ENCODE measurements around the gene STC2.

Gene STC2

GRCh38 chr5:173299820-173300219 is 28.4 kb downstream of the STC2 start:
- intact Hi-C loops (cut with micrococcal nuclease), result no loop called here
- Mint-ChIP-seq H3K4me1 (ENCODE audit: low read depth) (no peaks in the 10 kb centered on the region), H3K27ac (no peak overlapping the region), H3K9me3 (no peaks in the 10 kb centered on the region), H3K4me3 (no peak overlapping the region), H3K27me3 (peaks cover 40% of the 10 kb centered on the region), H3K36me3 (ENCODE audit: low read depth) (no peaks in the 10 kb centered on the region)

- Mint-ChIP-seq H3K27me3 (peaks cover 45% of the 10 kb centered on the region), H3K9me3 (no peaks in the 10 kb centered on the region), H3K4me1 (ENCODE audit: low read depth) (peaks cover 8% of the 10 kb centered on the region), H3K4me3 (no peak overlapping the region), H3K27ac (no peak overlapping the region), H3K36me3 (ENCODE audit: low read depth) (no peaks in the 10 kb centered on the region)
- intact Hi-C loops (cut with micrococcal nuclease), result no loop called here
Measured at GRCh38 chr5:173298213-173298926, 29.8 kb downstream of the STC2 start.

- no peaks in the 10 kb centered on the region for H3K9me3 Mint-ChIP-seq
- peaks cover 8% of the 10 kb centered on the region for H3K4me1 Mint-ChIP-seq (ENCODE audit: low read depth)
- peaks cover 42% of the 10 kb centered on the region for H3K27me3 Mint-ChIP-seq
- no peaks in the 10 kb centered on the region for H3K36me3 Mint-ChIP-seq (ENCODE audit: low read depth)
- intact Hi-C loops (cut with micrococcal nuclease), result no loop called here
- H3K4me3 Mint-ChIP-seq, result no peak overlapping the region
- no peak overlapping the region for H3K27ac Mint-ChIP-seq
Measured at GRCh38 chr5:173297813-173298212, 30.4 kb downstream of the STC2 start.

GRCh38 chr5:173296737-173297676 is 31.2 kb downstream of the STC2 start:
- Mint-ChIP-seq H3K4me1 (ENCODE audit: low read depth) (peaks cover 8% of the 10 kb centered on the region), H3K27ac (no peak overlapping the region), H3K4me3 (no peak overlapping the region), H3K27me3 (peaks cover 46% of the 10 kb centered on the region), H3K9me3 (no peaks in the 10 kb centered on the region), H3K36me3 (ENCODE audit: low read depth) (no peaks in the 10 kb centered on the region)
- intact Hi-C loops (cut with micrococcal nuclease), result no loop called here

DNA sequence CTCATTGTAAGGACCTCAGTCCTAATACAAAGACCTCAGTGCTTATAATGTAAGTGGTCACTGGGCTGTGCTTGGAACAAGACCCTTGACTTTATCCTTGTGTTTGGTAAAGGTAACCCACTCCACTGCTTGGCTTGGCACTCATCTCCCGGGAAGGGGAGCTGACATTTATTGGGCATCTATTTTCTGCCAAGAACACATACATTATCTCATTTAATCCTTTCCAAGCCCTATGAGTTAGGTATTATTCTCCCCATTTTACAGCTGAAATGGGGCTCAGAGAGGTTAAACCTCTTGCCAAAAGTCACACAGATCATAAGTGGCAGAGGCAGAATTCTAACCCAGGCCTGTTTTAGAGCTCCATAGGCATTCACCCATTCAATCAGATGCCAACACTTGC is 32.4 kb downstream of the STC2 start:
- Mint-ChIP-seq H3K9me3 (no peaks in the 10 kb centered on the region), H3K4me1 (ENCODE audit: low read depth) (peaks cover 8% of the 10 kb centered on the region), H3K4me3 (no peak overlapping the region), H3K27me3 (peaks cover 48% of the 10 kb centered on the region), H3K36me3 (ENCODE audit: low read depth) (no peaks in the 10 kb centered on the region), H3K27ac (no peak overlapping the region)
- intact Hi-C loops (cut with micrococcal nuclease), result no loop called here

GRCh38 chr5:173294673-173295320 is 33.4 kb downstream of the STC2 start:
- Mint-ChIP-seq H3K27me3 (peaks cover 56% of the 10 kb centered on the region), H3K36me3 (ENCODE audit: low read depth) (no peaks in the 10 kb centered on the region), H3K4me3 (no peak overlapping the region)

DNA sequence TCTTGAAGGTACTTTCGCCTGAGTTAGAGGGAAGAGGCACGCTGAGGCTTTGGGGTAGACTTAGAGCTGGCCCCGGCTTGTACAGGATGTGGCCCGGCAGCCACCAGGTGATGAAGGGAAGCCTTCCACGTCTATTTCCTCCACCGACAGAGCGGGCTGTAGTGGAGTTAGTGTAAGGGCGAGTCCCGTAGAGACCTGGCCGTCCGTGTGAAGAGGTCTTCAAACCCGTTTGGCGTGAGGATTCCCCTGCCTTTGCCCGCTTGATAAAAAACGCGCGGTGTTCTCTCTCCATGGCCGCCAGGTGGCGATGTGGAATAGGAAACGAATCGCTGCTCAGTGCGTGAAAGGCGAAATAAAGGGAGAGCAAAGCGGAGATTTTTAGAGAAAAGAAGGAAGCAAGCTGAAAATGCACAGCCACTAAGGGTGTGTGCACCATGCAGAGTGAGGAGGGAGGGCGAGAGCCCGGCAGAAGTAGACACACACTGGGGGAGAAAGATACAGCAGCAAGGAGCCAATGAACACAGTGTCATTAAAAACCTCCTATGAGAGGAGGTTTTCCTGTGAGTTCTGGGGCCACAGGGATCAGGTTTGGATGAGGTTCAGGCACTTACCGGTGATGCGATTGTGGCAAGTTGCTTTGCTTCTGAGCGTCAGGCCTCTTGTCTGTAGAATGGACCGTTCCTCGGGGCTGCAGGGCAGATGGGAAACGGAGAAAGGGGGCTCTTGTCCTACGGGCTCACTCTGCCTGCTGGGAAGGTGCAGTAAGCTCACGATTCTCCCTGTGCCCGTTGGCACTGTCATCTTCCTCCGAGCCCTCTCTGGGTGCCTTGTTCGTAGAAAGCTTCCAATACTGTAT is 34.2 kb downstream of the STC2 start:
- no peaks in the 10 kb centered on the region for H3K9me3 Mint-ChIP-seq
- H3K27me3 Mint-ChIP-seq, result peaks cover 61% of the 10 kb centered on the region
- H3K4me3 Mint-ChIP-seq, result no peak overlapping the region

More at GRCh38 chr5:173294673-173295320, 33.4 kb downstream of the STC2 start:
- Mint-ChIP-seq H3K9me3 (no peaks in the 10 kb centered on the region), H3K4me1 (ENCODE audit: low read depth) (peaks cover 8% of the 10 kb centered on the region), H3K27ac (no peak overlapping the region)
- intact Hi-C loops (cut with micrococcal nuclease), result loop anchor here (1.0 to 5.0 kb wide), 3 partner anchors 38 to 678 kb away; no protein-coding TSS in a partner anchor

DNA sequence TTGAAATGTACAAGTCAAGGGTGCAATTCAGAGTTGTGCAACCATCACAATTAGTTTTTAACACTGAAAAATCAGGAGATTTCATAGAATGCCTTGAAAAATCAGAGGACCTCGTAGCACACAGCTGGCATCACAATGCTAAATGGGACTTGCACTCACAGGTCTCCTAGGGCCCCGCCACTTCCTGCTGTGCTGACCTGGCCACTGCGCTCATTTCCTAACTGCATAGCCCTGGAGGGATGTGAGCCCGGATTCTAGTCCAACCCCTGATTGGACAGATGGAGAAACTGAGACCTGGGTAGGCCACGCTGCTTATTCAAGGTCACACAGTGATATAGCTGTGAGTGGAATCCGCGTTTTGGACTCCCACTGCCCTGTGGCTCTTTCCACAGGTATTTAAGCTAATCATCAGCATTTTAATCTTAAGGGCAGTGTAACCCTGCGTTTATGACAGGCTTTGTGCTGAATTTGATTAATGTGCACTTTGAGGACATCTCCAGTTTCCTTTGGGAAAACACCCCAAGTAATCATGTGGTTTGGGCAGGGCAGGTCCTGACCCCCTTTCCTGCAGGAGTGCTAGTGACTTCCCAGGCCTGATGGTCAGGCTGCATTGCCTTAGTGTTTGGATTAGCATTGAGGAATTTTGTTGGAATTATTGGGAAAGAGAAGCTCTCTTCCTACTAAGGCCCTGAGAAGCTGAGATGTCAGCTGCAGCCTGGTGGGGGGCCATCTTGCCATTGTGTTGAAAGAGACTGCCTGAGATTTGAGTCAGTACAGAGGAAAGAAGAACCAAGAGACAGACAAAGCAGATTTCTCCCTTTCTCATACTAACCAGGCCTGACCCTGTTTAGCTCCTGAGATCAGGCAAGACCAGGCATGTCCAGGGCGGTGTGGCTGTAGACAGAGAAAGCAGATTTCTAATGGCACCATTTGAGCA is 36.2 kb downstream of the STC2 start:
- Mint-ChIP-seq H3K4me1 (ENCODE audit: low read depth) (peaks cover 8% of the 10 kb centered on the region), H3K9me3 (no peaks in the 10 kb centered on the region), H3K36me3 (ENCODE audit: low read depth) (no peaks in the 10 kb centered on the region), H3K27me3 (peaks cover 71% of the 10 kb centered on the region), H3K4me3 (no peak overlapping the region), H3K27ac (no peak overlapping the region)
- intact Hi-C loops (cut with micrococcal nuclease), result loop anchor here (5.0 kb wide), 1 partner anchor 680 kb away; no protein-coding TSS in a partner anchor

More for the DNA sequence above, 34.2 kb downstream of the STC2 start:
- no peaks in the 10 kb centered on the region for H3K36me3 Mint-ChIP-seq (ENCODE audit: low read depth)
- H3K4me1 Mint-ChIP-seq (ENCODE audit: low read depth), result peaks cover 8% of the 10 kb centered on the region
- intact Hi-C loops (cut with micrococcal nuclease), result loop anchor here (1.0 to 5.0 kb wide), 3 partner anchors 38 to 678 kb away; no protein-coding TSS in a partner anchor
- H3K27ac Mint-ChIP-seq, result no peak overlapping the region

GRCh38 chr5:173290477-173291131 is 37.6 kb downstream of the STC2 start:
- H3K27ac Mint-ChIP-seq, result no peak overlapping the region
- H3K36me3 Mint-ChIP-seq (ENCODE audit: low read depth), result no peaks in the 10 kb centered on the region
- peaks cover 8% of the 10 kb centered on the region for H3K4me1 Mint-ChIP-seq (ENCODE audit: low read depth)

DNA sequence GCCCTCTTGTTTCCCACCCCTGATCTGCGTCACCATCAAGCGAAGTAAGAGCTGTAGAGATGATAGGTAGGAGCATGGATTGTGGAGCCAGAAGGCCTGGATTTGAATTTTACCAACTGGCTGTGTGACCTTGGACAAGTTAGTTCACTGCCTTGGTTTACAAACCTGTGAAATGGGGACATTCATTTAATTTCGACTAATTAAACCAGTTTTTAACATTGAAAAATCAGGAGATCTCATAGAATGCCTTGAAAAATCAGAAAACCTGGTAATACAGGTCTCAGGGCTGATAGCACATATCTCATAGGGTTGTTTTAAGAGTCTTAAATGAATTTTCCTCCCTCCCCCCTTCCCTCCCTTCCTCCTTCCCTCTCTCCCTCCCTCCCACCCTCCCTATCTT is 38.8 kb downstream of the STC2 start:
- intact Hi-C loops (cut with micrococcal nuclease), result loop anchor here (10.0 kb wide), 1 partner anchor 125 kb away; no protein-coding TSS in a partner anchor
- Mint-ChIP-seq H3K4me3 (no peak overlapping the region), H3K4me1 (ENCODE audit: low read depth) (peaks cover 8% of the 10 kb centered on the region), H3K36me3 (ENCODE audit: low read depth) (no peaks in the 10 kb centered on the region), H3K9me3 (peaks cover 10% of the 10 kb centered on the region), H3K27me3 (peaks cover 78% of the 10 kb centered on the region), H3K27ac (no peak overlapping the region)

More at GRCh38 chr5:173290477-173291131, 37.6 kb downstream of the STC2 start:
- no peak overlapping the region for H3K4me3 Mint-ChIP-seq
- intact Hi-C loops (cut with micrococcal nuclease), result loop anchor here (5.0 kb wide), 1 partner anchor 682 kb away; no protein-coding TSS in a partner anchor
- H3K27me3 Mint-ChIP-seq, result peaks cover 75% of the 10 kb centered on the region
- H3K9me3 Mint-ChIP-seq, result no peaks in the 10 kb centered on the region

- Mint-ChIP-seq H3K36me3 (ENCODE audit: low read depth) (no peaks in the 10 kb centered on the region), H3K27ac (no peak overlapping the region), H3K4me3 (no peak overlapping the region), H3K9me3 (peaks cover 10% of the 10 kb centered on the region), H3K4me1 (ENCODE audit: low read depth) (peaks cover 1% of the 10 kb centered on the region), H3K27me3 (peaks cover 77% of the 10 kb centered on the region)
- intact Hi-C loops (cut with micrococcal nuclease), result loop anchor here (10.0 kb wide), 1 partner anchor 124 kb away; no protein-coding TSS in a partner anchor
Measured at GRCh38 chr5:173288632-173289031, 39.6 kb downstream of the STC2 start.

DNA sequence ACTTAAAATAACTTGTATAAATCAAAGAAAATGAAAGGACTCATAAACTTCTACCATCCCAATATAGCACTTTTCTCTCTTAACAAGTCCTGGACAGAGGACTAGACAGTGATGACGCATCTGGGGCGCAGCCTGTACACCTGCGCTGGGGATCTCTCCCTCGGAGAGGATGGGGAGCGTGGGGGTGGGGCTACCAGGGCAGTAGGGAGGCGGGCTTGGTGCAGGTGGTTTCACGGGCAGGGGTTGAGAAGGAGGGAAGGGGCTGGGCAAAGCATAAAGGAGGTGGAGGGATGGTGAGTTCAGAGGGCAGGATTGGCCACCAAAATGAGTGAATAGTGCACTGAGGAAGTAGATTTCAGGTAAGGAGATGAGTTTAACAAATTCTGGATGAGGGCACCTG is 41.1 kb downstream of the STC2 start:
- H3K36me3 Mint-ChIP-seq (ENCODE audit: low read depth), result no peaks in the 10 kb centered on the region
- peaks cover 10% of the 10 kb centered on the region for H3K9me3 Mint-ChIP-seq
- intact Hi-C loops (cut with micrococcal nuclease), result loop anchor here (10.0 kb wide), 1 partner anchor 122 kb away; no protein-coding TSS in a partner anchor
- peaks cover 83% of the 10 kb centered on the region for H3K27me3 Mint-ChIP-seq
- H3K27ac Mint-ChIP-seq, result no peak overlapping the region
- H3K4me3 Mint-ChIP-seq, result no peak overlapping the region
- no peaks in the 10 kb centered on the region for H3K4me1 Mint-ChIP-seq (ENCODE audit: low read depth)
